GM12892 (cell line): Measurements from ENCODE around the gene TTLL11.

Experiments
- DNase-seq: peaks from one replicate; pipeline ENCODE4 v3.0.0; 2011; ENCODE audit not compliant: insufficient read length
- FAIRE-seq: peaks from 2 replicates; lab custom pipeline; 2011; peaks lifted over from hg19 to GRCh38; lab: Jason Lieb, UNC
- POLR2A ChIP-seq: IDR thresholded peaks from 2 replicates; pipeline ENCODE4 v1.6.1; 2011; ENCODE audit warnings: low read depth, low read length, control low read depth
- POLR2AphosphoS5 ChIP-seq: IDR thresholded peaks from 2 replicates; pipeline ENCODE4 v1.6.1; 2011; ENCODE audit warnings: low read depth, low read length, control low read depth
- TAF1 ChIP-seq: IDR thresholded peaks from 2 replicates; pipeline ENCODE4 v1.6.1; 2011; ENCODE audit warnings: low read depth, mild to moderate bottlenecking, control low read depth, low read length, borderline replicate concordance

Gene TTLL11

GRCh38 chr9:121852651-121853616, 240.2 kb downstream of the TTLL11 start:
- DNase-seq (no peak), FAIRE-seq (no peak)
- TF ChIP-seq POLR2A, result no peak
- no peak for TF ChIP-seq POLR2AphosphoS5

GRCh38 chr9:121852241-121852640, 240.9 kb downstream of the TTLL11 start:
- FAIRE-seq (no peak), DNase-seq (no peak)
- TF ChIP-seq POLR2A (no peak), POLR2AphosphoS5 (no peak), TAF1 (no peak)

GRCh38 chr9:121851641-121852091, 241.4 kb downstream of the TTLL11 start:
- DNase-seq (no peak), FAIRE-seq (no peak)
- no peak for TF ChIP-seq TAF1
- TF ChIP-seq POLR2AphosphoS5, result no peak
- TF ChIP-seq POLR2A, result no peak

GRCh38 chr9:121850366-121850765, 242.7 kb downstream of the TTLL11 start:
- TF ChIP-seq POLR2A, result no peak
- TF ChIP-seq TAF1, result no peak
- no peak for TF ChIP-seq POLR2AphosphoS5
- DNase-seq, result no peak
- FAIRE-seq, result no peak

GRCh38 chr9:121849554-121849953, 243.6 kb downstream of the TTLL11 start:
- TF ChIP-seq POLR2AphosphoS5 (no peak), TAF1 (no peak), POLR2A (no peak)
- FAIRE-seq, result no peak
- no peak for DNase-seq

- TF ChIP-seq TAF1 (no peak), POLR2AphosphoS5 (no peak), POLR2A (no peak)
- FAIRE-seq, result no peak
- DNase-seq, result no peak
Measured at GRCh38 chr9:121844562-121844961, 248.5 kb downstream of the TTLL11 start.

GRCh38 chr9:121844098-121844497, 249.0 kb downstream of the TTLL11 start:
- DNase-seq (no peak), FAIRE-seq (no peak)
- TF ChIP-seq POLR2AphosphoS5, result no peak
- TF ChIP-seq TAF1, result no peak
- TF ChIP-seq POLR2A, result no peak

GRCh38 chr9:121842612-121842978, 250.5 kb downstream of the TTLL11 start:
- no peak for DNase-seq
- FAIRE-seq, result no peak
- TF ChIP-seq POLR2A, result no peak
- no peak for TF ChIP-seq TAF1
- no peak for TF ChIP-seq POLR2AphosphoS5

GRCh38 chr9:121841771-121842611, 251.1 kb downstream of the TTLL11 start:
- TF ChIP-seq POLR2A, result no peak
- no peak for TF ChIP-seq POLR2AphosphoS5
- TF ChIP-seq TAF1, result no peak
- FAIRE-seq, result no peak
- no peak for DNase-seq

GRCh38 chr9:121840838-121841760, 252.0 kb downstream of the TTLL11 start:
- TF ChIP-seq POLR2AphosphoS5, result no peak
- no peak for TF ChIP-seq POLR2A
- TF ChIP-seq TAF1, result no peak
- DNase-seq, result no peak
- FAIRE-seq, result peak; percentile 50
